ENCODE results near the gene RAB44.

DNA sequence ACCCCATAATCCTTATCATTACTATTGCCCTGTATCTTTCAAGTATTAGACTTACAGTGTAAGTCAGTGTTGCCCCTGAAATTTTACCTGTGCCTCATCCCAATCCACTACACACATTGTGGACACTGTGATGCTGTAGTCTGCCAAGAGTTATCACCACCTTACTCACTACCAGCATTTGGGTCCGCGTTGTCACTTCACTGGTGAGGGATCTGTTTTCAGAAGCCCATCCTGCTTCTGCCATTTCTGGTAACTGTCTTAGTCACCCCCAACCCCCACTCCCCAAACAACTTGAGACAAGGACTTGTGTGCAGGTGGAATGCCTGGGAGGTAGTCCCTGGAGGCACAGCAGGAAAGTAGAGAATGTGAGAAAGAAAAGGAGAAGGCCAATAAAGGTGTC is 6.0 kb upstream of the RAB44 start:
- TF ChIP-seq EZH2phosphoT487 (IDR thresholded peaks at IDR 0.05) = no peak
- TF ChIP-seq, protein P1, sequence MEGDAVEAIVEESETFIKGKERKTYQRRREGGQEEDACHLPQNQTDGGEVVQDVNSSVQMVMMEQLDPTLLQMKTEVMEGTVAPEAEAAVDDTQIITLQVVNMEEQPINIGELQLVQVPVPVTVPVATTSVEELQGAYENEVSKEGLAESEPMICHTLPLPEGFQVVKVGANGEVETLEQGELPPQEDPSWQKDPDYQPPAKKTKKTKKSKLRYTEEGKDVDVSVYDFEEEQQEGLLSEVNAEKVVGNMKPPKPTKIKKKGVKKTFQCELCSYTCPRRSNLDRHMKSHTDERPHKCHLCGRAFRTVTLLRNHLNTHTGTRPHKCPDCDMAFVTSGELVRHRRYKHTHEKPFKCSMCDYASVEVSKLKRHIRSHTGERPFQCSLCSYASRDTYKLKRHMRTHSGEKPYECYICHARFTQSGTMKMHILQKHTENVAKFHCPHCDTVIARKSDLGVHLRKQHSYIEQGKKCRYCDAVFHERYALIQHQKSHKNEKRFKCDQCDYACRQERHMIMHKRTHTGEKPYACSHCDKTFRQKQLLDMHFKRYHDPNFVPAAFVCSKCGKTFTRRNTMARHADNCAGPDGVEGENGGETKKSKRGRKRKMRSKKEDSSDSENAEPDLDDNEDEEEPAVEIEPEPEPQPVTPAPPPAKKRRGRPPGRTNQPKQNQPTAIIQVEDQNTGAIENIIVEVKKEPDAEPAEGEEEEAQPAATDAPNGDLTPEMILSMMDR (IDR thresholded peaks at IDR 0.05) = no peak
